Parathyroid adenoma (tissue), 2 donors: ENCODE results near the gene SPAG16.

Experiments used
- H2AFZ ChIP-seq: fragments of 300-600 bp; sonication (generic); one replicate; pipeline ENCODE4 v1.7.0; 2017; ENCODE audit warnings: antibody characterized with exemption, mild to moderate bottlenecking
- H3K27ac ChIP-seq: fragments of 300-600 bp; sonication (generic); one replicate; pipeline ENCODE4 v1.7.0; 2017
- H3K27me3 ChIP-seq: fragments of 300-600 bp; sonication (generic); one replicate; pipeline ENCODE4 v1.7.0; 2017; ENCODE audit warnings: low read length; ENCODE audit not compliant: control insufficient read depth, insufficient read depth
- H3K36me3 ChIP-seq: fragments of 300-600 bp; sonication (generic); one replicate; pipeline ENCODE4 v1.7.0; 2017; ENCODE audit warnings: low read length; ENCODE audit not compliant: control insufficient read depth, insufficient read depth
- H3K4me1 ChIP-seq: fragments of 300-600 bp; sonication (generic); one replicate; pipeline ENCODE4 v1.7.0; 2017; ENCODE audit warnings: control low read depth
- H3K4me2 ChIP-seq: fragments of 300-600 bp; sonication (generic); one replicate; pipeline ENCODE4 v1.7.0; 2017; ENCODE audit warnings: low read length
- H3K4me3 ChIP-seq: fragments of 300-600 bp; sonication (generic); one replicate; pipeline ENCODE4 v1.7.0; 2017; ENCODE audit warnings: low read depth, low read length
- H3K79me2 ChIP-seq: fragments of 300-600 bp; sonication (generic); one replicate; pipeline ENCODE4 v1.7.0; 2017; ENCODE audit warnings: control low read depth
- H3K9ac ChIP-seq: fragments of 300-600 bp; sonication (generic); one replicate; pipeline ENCODE4 v1.7.0; 2017; ENCODE audit warnings: mild to moderate bottlenecking
- H3K9me3 ChIP-seq: fragments of 300-600 bp; sonication (generic); one replicate; pipeline ENCODE4 v1.7.0; 2017; ENCODE audit warnings: low read length; ENCODE audit not compliant: control insufficient read depth
- CTCF ChIP-seq: fragments of 300-600 bp; sonication (generic); IDR thresholded peaks from one replicate; pipeline ENCODE4 v1.7.0; 2017; ENCODE audit warnings: antibody characterized with exemption, mild to moderate bottlenecking
- donor health status: primary hyperparathyroidism.

Gene SPAG16

GRCh38 chr2:214311931-214312749 is 1027.9 kb downstream of the SPAG16 start:
- H3K36me3 ChIP-seq = no peaks in the 10 kb centered on the region
- H3K27me3 ChIP-seq = no peaks in the 10 kb centered on the region
- no peak overlapping the region for H3K4me2 ChIP-seq
- no peaks in the 10 kb centered on the region for H3K4me1 ChIP-seq
- H3K79me2 ChIP-seq = no peaks in the 10 kb centered on the region
- H3K9ac ChIP-seq = no peak overlapping the region
- H2AFZ ChIP-seq = no peak overlapping the region
- no peak overlapping the region for H3K4me3 ChIP-seq
- no peaks in the 10 kb centered on the region for H3K9me3 ChIP-seq
- no peak for TF ChIP-seq CTCF
- no peak overlapping the region for H3K27ac ChIP-seq

- H3K4me2 ChIP-seq = no peak overlapping the region
- no peaks in the 10 kb centered on the region for H3K79me2 ChIP-seq
- TF ChIP-seq CTCF = no peak
- no peaks in the 10 kb centered on the region for H3K27me3 ChIP-seq
- H3K4me3 ChIP-seq = no peak overlapping the region
- H3K36me3 ChIP-seq = no peaks in the 10 kb centered on the region
- no peak overlapping the region for H2AFZ ChIP-seq
- no peak overlapping the region for H3K9ac ChIP-seq
- H3K4me1 ChIP-seq = no peaks in the 10 kb centered on the region
- H3K9me3 ChIP-seq = no peaks in the 10 kb centered on the region
- no peak overlapping the region for H3K27ac ChIP-seq
These were observed 1031.1 kb downstream of the SPAG16 start for GRCh38 chr2:214315324-214315723.

GRCh38 chr2:214320211-214320610 is 1035.9 kb downstream of the SPAG16 start:
- TF ChIP-seq CTCF = no peak

GRCh38 chr2:214322662-214323061 is 1038.4 kb downstream of the SPAG16 start:
- no peak overlapping the region for H3K4me3 ChIP-seq
- no peaks in the 10 kb centered on the region for H3K4me1 ChIP-seq
- no peaks in the 10 kb centered on the region for H3K36me3 ChIP-seq
- no peak overlapping the region for H3K4me2 ChIP-seq
- H3K27ac ChIP-seq = no peak overlapping the region
- H3K9ac ChIP-seq = no peak overlapping the region
- no peaks in the 10 kb centered on the region for H3K9me3 ChIP-seq
- no peak for TF ChIP-seq CTCF
- no peak overlapping the region for H2AFZ ChIP-seq
- no peaks in the 10 kb centered on the region for H3K27me3 ChIP-seq
- H3K79me2 ChIP-seq = no peaks in the 10 kb centered on the region

More at GRCh38 chr2:214320211-214320610, 1035.9 kb downstream of the SPAG16 start:
- no peaks in the 10 kb centered on the region for H3K4me1 ChIP-seq
- no peak overlapping the region for H3K27ac ChIP-seq
- H3K27me3 ChIP-seq = no peaks in the 10 kb centered on the region
- no peak overlapping the region for H2AFZ ChIP-seq
- H3K9me3 ChIP-seq = no peaks in the 10 kb centered on the region
- H3K9ac ChIP-seq = no peak overlapping the region
- H3K36me3 ChIP-seq = no peaks in the 10 kb centered on the region
- no peak overlapping the region for H3K4me3 ChIP-seq
- no peaks in the 10 kb centered on the region for H3K79me2 ChIP-seq
- no peak overlapping the region for H3K4me2 ChIP-seq

- H3K4me1 ChIP-seq = no peaks in the 10 kb centered on the region
- no peak overlapping the region for H3K27ac ChIP-seq
- no peak for TF ChIP-seq CTCF
- no peak overlapping the region for H3K4me2 ChIP-seq
- no peak overlapping the region for H3K9ac ChIP-seq
- H3K9me3 ChIP-seq = no peaks in the 10 kb centered on the region
- no peak overlapping the region for H3K4me3 ChIP-seq
- H3K27me3 ChIP-seq = no peaks in the 10 kb centered on the region
- no peak overlapping the region for H2AFZ ChIP-seq
- H3K36me3 ChIP-seq = no peaks in the 10 kb centered on the region
- H3K79me2 ChIP-seq = no peaks in the 10 kb centered on the region
These were observed 1041.1 kb downstream of the SPAG16 start for GRCh38 chr2:214325404-214325803.
